DOHH2 (cell line): ENCODE results near the gene COMMD8.

Experiments
- EZH2phosphoT487 ChIP-seq: fragments of 200-600 bp; sonication (generic); IDR thresholded peaks from 2 replicates; pipeline ENCODE4 v1.6.1; 2017; ENCODE audit warnings: borderline replicate concordance, mild to moderate bottlenecking, antibody characterized with exemption, low read length, moderate library complexity, mixed read lengths
- TF ChIP-seq, protein P1 (sequence below): fragments of 200-600 bp; sonication (generic); IDR thresholded peaks from one replicate; pipeline ENCODE4 v1.5.1; 2014; ENCODE audit warnings: antibody characterized with exemption, mild to moderate bottlenecking, low read depth, low read length; ENCODE audit not compliant: poor library complexity, severe bottlenecking

DNA sequence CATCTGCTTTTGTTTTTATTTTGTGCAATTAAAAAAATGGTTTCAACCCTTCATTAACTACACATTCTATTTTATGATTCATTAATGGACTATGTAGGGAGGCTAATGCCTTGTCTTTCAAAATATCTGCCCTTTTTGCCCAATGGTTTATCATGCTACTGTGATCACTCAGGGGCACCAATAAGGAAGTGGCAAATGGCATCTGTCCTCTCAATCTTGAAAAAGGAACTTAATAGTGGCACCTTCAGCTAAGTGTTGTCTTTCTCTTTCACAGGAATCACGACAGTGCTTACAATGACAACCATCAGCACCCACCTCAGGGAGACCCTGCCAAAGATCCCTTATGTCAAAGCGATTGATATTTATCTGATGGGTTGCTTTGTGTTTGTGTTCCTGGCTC is 57.1 kb downstream of the COMMD8 start:
- TF ChIP-seq, protein P1, sequence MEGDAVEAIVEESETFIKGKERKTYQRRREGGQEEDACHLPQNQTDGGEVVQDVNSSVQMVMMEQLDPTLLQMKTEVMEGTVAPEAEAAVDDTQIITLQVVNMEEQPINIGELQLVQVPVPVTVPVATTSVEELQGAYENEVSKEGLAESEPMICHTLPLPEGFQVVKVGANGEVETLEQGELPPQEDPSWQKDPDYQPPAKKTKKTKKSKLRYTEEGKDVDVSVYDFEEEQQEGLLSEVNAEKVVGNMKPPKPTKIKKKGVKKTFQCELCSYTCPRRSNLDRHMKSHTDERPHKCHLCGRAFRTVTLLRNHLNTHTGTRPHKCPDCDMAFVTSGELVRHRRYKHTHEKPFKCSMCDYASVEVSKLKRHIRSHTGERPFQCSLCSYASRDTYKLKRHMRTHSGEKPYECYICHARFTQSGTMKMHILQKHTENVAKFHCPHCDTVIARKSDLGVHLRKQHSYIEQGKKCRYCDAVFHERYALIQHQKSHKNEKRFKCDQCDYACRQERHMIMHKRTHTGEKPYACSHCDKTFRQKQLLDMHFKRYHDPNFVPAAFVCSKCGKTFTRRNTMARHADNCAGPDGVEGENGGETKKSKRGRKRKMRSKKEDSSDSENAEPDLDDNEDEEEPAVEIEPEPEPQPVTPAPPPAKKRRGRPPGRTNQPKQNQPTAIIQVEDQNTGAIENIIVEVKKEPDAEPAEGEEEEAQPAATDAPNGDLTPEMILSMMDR = no peak
- TF ChIP-seq EZH2phosphoT487 = no peak
